Measurements from ENCODE around the gene CNTNAP2. TPM values are rescaled to one million over a fixed set of nuclear protein-coding genes. Genes with fewer than 3 reads are reported as not detected.

CNTNAP2 gene
- total and polyA plus RNA-seq, 9 of the 15 experiments (the other 6 are each of a cell fraction or from before 2014, with no cell fraction given): 0.04 to 0.62 (median 0.09) TPM; not detected in 4

DNA sequence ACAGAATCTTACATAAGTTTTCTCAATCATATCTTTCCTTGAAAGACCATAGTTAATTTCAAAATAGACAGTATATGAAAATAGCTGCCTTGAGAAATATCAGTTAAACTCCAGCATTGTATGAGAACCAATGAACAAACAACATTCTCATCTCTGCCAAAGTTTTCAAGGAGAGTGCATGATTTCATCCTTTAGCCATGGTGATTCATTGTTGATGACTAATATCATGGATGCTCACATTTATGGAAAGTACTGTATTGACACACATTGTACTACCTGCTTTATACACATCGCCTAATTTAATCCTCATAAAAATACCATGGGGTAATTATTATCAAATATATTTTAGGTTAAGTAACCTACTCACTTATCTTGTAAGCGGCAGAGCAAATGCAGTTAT lies 250.3 kb downstream of the CNTNAP2 start (continued):
- no peak for TF ChIP-seq REST (IDR thresholded peaks at IDR 0.05; ENCODE audit: borderline replicate concordance)
- no peak for TF ChIP-seq REST (CRISPR knock-in tag; IDR thresholded peaks at IDR 0.05; ENCODE audit: low read depth)
- no peak for TF ChIP-seq TRIM28 (IDR thresholded peaks at IDR 0.05)
- TF ChIP-seq ZNF740 (CRISPR knock-in tag; IDR thresholded peaks at IDR 0.05): no peak
- TF ChIP-seq ZNF740 (tag; IDR thresholded peaks at IDR 0.05): no peak
- no peak for TF ChIP-seq MTA1 (IDR thresholded peaks at IDR 0.05; ENCODE audit: borderline replicate concordance)
- TF ChIP-seq TCF7 (IDR thresholded peaks at IDR 0.05; ENCODE audit: borderline replicate concordance): no peak
- TF ChIP-seq RHOXF2B (CRISPR knock-in tag; conservative IDR thresholded peaks at IDR 0.05): no peak
- no peak for TF ChIP-seq NFRKB (IDR thresholded peaks at IDR 0.05; ENCODE audit: low read depth)
- TF ChIP-seq, protein P1, sequence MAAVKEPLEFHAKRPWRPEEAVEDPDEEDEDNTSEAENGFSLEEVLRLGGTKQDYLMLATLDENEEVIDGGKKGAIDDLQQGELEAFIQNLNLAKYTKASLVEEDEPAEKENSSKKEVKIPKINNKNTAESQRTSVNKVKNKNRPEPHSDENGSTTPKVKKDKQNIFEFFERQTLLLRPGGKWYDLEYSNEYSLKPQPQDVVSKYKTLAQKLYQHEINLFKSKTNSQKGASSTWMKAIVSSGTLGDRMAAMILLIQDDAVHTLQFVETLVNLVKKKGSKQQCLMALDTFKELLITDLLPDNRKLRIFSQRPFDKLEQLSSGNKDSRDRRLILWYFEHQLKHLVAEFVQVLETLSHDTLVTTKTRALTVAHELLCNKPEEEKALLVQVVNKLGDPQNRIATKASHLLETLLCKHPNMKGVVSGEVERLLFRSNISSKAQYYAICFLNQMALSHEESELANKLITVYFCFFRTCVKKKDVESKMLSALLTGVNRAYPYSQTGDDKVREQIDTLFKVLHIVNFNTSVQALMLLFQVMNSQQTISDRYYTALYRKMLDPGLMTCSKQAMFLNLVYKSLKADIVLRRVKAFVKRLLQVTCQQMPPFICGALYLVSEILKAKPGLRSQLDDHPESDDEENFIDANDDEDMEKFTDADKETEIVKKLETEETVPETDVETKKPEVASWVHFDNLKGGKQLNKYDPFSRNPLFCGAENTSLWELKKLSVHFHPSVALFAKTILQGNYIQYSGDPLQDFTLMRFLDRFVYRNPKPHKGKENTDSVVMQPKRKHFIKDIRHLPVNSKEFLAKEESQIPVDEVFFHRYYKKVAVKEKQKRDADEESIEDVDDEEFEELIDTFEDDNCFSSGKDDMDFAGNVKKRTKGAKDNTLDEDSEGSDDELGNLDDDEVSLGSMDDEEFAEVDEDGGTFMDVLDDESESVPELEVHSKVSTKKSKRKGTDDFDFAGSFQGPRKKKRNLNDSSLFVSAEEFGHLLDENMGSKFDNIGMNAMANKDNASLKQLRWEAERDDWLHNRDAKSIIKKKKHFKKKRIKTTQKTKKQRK (IDR thresholded peaks at IDR 0.05; ENCODE audit: borderline replicate concordance, low read depth, low read length): no peak
- TF ChIP-seq MAFK (IDR thresholded peaks at IDR 0.05; ENCODE audit: low read length): no peak
- no peak for TF ChIP-seq RB1 (IDR thresholded peaks at IDR 0.05; ENCODE audit: low read depth)
- TF ChIP-seq, protein P2, sequence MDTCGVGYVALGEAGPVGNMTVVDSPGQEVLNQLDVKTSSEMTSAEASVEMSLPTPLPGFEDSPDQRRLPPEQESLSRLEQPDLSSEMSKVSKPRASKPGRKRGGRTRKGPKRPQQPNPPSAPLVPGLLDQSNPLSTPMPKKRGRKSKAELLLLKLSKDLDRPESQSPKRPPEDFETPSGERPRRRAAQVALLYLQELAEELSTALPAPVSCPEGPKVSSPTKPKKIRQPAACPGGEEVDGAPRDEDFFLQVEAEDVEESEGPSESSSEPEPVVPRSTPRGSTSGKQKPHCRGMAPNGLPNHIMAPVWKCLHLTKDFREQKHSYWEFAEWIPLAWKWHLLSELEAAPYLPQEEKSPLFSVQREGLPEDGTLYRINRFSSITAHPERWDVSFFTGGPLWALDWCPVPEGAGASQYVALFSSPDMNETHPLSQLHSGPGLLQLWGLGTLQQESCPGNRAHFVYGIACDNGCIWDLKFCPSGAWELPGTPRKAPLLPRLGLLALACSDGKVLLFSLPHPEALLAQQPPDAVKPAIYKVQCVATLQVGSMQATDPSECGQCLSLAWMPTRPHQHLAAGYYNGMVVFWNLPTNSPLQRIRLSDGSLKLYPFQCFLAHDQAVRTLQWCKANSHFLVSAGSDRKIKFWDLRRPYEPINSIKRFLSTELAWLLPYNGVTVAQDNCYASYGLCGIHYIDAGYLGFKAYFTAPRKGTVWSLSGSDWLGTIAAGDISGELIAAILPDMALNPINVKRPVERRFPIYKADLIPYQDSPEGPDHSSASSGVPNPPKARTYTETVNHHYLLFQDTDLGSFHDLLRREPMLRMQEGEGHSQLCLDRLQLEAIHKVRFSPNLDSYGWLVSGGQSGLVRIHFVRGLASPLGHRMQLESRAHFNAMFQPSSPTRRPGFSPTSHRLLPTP (IDR thresholded peaks at IDR 0.05; ENCODE audit: borderline replicate concordance, extremely low read depth, insufficient read length): no peak
